HCT116 (cell line): ENCODE measurements around the gene ACADVL.

Experiments
- CEBPB ChIP-seq: IDR thresholded peaks from 2 replicates; pipeline ENCODE4 v1.6.1; 2012; ENCODE audit warnings: low read depth
- CTCF ChIP-seq, 3 experiments: fragments of 200-600 bp in 1 of 3; sonication (generic) in 1 of 3; IDR thresholded peaks in 2 of 3; conservative IDR thresholded peaks in 1 of 3; 2 replicates each; pipeline ENCODE4 v1.5.1; 2012 to 2017; ENCODE audit warnings: low read depth in 2 of 3, low read length in 2 of 3, antibody characterized with exemption in 1 of 3, borderline replicate concordance in 1 of 3, control low read depth in 1 of 3, mild to moderate bottlenecking in 1 of 3, mixed read lengths in 1 of 3, mixed run types in 1 of 3, moderate library complexity in 1 of 3; ENCODE audit not compliant: insufficient read depth in 1 of 3
- EGR1 ChIP-seq: IDR thresholded peaks from 2 replicates; pipeline ENCODE4 v1.6.1; 2012; ENCODE audit warnings: low read depth
- EZH2 ChIP-seq: fragments of 200-600 bp; sonication (generic); IDR thresholded peaks from 2 replicates; pipeline ENCODE4 v1.6.1; 2017; ENCODE audit warnings: antibody characterized with exemption, mixed run types
- EZH2phosphoT487 ChIP-seq: fragments of 200-600 bp; IDR thresholded peaks from 2 replicates; pipeline ENCODE4 v1.6.1; 2018; ENCODE audit warnings: antibody characterized with exemption, borderline replicate concordance
- MAX ChIP-seq: IDR thresholded peaks from 2 replicates; pipeline ENCODE4 v1.6.1; 2012
- POLR2A ChIP-seq: IDR thresholded peaks from 2 replicates; pipeline ENCODE4 v1.7.0; 2011; ENCODE audit warnings: borderline replicate concordance; ENCODE audit not compliant: insufficient read depth, insufficient read length; ENCODE audit errors: extremely low read depth
- RAD21 ChIP-seq: IDR thresholded peaks from 2 replicates; pipeline ENCODE4 v1.6.1; 2012; ENCODE audit warnings: low read depth, mild to moderate bottlenecking
- SIN3A ChIP-seq: IDR thresholded peaks from 2 replicates; pipeline ENCODE4 v1.6.1; 2012; ENCODE audit warnings: low read depth
- SP1 ChIP-seq: IDR thresholded peaks from 2 replicates; pipeline ENCODE4 v1.6.1; 2012; ENCODE audit warnings: low read depth
- TCF7L2 ChIP-seq: IDR thresholded peaks from 2 replicates; pipeline ENCODE4 v1.7.0; 2011; ENCODE audit warnings: borderline replicate concordance, inconsistent platforms; ENCODE audit not compliant: insufficient read depth, insufficient read length; ENCODE audit errors: extremely low read depth
- ZBTB33 ChIP-seq: IDR thresholded peaks from 2 replicates; pipeline ENCODE4 v1.6.1; 2011; ENCODE audit warnings: mild to moderate bottlenecking, low read length, moderate library complexity; ENCODE audit not compliant: insufficient replicate concordance; ENCODE audit errors: extremely low read depth
- ZNF274 ChIP-seq: fragments of 200-500 bp; sonication (Bioruptor generic); IDR thresholded peaks from 2 replicates; pipeline ENCODE4 v1.6.1; 2014; ENCODE audit warnings: mild to moderate bottlenecking, low read depth, low read length, inconsistent platforms

DNA sequence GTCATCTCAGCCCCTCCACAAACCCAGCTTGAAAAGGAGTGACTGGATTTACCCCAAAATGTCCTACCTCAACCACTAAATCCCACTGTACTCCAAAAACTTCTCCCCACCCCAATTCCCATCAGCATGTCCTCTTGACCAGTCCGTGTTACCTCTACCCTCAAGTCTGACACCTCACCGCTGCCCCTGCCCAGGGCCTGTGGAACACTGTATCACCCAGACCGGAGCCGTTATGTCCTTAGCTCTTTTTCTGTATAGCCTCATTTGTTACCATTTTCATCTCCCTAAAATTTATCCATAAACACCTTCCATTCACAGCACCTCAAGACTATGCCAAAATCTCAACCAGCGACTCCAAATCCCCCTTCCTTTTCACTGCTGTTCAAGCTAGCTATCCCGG lies 17.1 kb downstream of the ACADVL start:
- TF ChIP-seq CTCF (IDR thresholded peaks at IDR 0.05 in 2 of 3, conservative IDR thresholded peaks at IDR 0.05 in 1 of 3; ENCODE audit: borderline replicate concordance in 1 of 3, insufficient read depth in 1 of 3, low read depth in 2 of 3, low read length in 2 of 3) (no peak), TCF7L2 (no peak), POLR2A (no peak), MAX (no peak), SP1 (no peak), CEBPB (no peak), RAD21 (no peak), EZH2 (no peak), ZNF274 (no peak), EZH2phosphoT487 (no peak), SIN3A (no peak), ZBTB33 (no peak), EGR1 (no peak)
